Hematopoietic multipotent progenitor cell treated with erythropoietin and hydrocortisone succinate and interleukin-3 and kit ligand, for 15 days (in vitro differentiated cells): ENCODE data around the gene NFE2L1.
"Not testable (repeated sequence)": the region's sequence is repeated elsewhere in the genome, so short reads cannot be mapped to it uniquely, and the experiment has no call there.

Experiments
- DNase-seq: peaks from one replicate; pipeline ENCODE4 v3.0.0-alpha.2; 2015; ENCODE audit warnings: low spot score

NFE2L1 gene, protein sequence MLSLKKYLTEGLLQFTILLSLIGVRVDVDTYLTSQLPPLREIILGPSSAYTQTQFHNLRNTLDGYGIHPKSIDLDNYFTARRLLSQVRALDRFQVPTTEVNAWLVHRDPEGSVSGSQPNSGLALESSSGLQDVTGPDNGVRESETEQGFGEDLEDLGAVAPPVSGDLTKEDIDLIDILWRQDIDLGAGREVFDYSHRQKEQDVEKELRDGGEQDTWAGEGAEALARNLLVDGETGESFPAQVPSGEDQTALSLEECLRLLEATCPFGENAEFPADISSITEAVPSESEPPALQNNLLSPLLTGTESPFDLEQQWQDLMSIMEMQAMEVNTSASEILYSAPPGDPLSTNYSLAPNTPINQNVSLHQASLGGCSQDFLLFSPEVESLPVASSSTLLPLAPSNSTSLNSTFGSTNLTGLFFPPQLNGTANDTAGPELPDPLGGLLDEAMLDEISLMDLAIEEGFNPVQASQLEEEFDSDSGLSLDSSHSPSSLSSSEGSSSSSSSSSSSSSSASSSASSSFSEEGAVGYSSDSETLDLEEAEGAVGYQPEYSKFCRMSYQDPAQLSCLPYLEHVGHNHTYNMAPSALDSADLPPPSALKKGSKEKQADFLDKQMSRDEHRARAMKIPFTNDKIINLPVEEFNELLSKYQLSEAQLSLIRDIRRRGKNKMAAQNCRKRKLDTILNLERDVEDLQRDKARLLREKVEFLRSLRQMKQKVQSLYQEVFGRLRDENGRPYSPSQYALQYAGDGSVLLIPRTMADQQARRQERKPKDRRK

DNA sequence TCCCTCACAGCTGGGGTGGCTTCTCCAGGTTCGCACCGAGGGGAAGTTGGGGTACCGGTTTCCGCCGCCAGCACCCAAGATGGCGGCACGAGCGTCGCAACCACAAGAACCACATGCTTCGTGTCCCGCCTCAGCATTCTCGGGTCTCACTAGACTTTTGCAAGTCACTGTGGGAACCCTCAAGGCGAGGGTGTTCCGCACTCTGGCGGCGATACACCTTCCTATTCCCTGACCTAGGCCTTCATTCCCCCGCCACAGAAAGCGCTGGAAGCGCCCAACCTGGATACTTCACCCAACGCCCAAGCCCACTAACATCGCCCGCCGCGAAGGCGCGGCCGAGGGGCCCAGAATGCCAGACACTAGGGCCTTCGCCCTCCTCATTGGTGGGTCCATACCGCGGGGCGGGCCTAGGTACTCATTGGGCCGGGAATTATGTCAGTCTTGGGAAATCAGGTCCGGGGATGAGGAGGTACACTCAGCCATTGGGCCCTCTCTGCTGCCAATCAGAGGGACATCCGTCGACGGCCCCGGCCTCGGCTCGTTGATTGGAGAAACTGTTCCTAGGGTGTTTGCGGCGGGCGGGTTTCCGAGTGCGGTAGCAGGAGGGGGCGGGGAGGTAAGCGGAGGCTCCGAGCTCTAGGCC lies at the start of gene NFE2L1:
TSS of gene NFE2L1 (plus strand) at position 619 of the 643 bp plus-strand sequence. CDS start 2,760 bp downstream, outside the sequence.
- peak; percentile 98 for DNase-seq

DNA sequence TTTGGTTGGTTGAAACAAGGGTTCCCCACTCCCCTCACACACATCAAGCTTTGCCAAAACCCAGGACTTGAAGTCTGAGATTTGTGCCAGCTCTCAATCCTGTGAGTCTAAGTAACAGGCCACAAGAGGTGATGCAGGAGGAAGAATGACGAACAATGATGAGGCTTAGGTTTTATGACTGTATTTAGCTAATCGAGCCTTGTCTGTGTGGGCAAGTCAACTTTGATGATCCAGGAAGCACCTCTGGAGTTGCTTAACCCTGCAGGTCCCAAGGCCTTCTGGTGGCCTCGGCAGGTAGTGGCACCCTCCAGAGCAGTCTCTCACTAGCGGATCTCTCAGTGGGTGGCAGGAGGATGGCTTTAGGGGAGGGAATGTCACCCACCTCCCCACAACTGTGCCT lies 48.6 kb upstream of the NFE2L1 start:
- no peak for DNase-seq

DNA sequence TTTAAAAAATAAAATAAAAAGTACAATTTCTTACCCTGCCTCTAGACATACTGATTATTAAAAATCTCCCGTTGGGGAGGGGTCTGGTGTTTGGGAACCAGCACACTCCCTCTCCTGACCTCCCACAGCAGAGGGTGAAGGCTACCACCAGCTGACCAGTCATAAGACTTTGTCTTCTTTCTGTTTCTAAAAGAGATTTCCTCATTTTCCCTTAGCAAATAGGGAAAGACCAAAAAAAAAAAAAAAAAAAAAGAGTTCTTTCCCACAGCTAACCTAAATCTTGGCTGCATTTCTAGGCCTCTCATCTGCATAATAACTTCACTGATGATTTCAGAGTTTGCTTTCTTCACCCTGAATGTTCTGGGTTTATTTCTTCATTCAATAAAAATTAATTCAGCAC lies 47.0 kb upstream of the NFE2L1 start:
- no peak for DNase-seq

DNA sequence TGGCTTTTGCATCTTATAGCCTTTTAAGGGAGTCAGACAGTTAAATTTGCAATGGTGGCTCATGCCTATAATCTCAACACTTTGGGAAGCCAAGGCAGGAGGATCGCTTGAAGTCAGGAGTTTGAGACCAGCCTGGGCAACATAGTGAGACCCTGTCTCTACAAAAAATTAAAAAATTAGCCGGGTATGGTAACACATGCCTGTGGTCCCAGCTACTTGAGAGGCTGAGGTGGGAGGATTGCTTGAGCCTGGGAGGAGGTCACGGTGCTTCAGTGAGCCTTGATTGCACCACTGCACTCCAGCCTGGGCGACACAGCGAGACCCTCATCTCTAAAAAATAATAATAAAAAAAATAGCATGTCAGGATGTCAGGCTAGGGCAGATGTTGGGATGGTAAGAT lies 46.5 kb upstream of the NFE2L1 start:
- not testable (repeated sequence) for DNase-seq

DNA sequence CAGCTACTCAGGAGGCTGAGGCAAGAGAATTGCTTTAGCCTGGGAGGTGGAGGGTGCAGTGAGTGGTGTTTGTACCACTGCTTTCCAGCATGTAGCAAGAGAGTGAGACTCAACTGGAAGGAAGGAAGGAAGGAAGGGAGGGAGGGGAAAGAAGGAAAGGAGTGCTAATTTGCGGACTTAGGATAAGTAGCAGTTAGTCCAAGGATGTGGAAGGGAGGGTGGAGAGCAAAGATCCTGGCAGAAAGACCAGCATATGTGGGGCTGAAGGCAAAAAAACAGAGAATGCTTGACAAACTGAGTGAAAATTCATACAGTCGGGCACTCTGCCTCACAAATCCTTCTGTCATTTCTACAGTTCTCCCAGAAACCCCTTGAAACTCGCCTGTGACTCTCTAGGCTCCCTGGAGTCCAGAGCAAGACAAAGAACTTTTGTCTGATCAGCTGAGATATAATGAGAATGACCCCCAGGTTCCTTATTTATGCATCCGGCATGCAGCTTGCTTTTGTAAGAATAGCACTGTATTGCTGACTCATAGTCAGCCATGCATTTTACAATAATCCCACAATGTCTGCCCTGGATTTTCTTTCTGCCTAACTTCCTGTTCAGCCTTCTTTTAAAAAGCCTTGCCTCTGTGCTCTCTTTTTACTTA lies 45.8 kb upstream of the NFE2L1 start:
- DNase-seq = no peak

DNA sequence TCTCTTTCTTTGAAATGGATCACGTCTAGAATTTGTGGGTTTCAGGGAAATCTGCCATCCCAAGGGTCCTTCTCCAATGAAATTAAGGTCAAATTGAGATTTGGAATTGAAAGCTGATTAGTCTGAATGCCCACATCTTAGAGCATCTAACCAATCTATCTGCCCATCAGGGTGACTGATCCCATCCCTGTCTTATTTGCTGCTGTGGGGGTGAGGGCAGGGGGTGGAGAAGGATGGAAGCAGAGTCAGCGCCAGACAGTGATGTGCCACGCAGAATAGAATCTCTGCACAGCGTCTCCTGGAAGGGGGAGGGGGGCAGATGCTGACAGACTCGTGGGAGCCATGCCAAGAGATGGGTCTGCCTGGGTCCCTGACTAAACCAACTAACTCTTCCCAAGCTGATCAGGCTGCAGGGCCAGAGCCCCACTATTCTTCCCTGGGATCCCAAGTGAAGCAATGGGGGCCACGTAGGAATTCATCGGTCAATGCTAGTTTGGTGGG lies 45.2 kb upstream of the NFE2L1 start:
- DNase-seq = no peak

DNA sequence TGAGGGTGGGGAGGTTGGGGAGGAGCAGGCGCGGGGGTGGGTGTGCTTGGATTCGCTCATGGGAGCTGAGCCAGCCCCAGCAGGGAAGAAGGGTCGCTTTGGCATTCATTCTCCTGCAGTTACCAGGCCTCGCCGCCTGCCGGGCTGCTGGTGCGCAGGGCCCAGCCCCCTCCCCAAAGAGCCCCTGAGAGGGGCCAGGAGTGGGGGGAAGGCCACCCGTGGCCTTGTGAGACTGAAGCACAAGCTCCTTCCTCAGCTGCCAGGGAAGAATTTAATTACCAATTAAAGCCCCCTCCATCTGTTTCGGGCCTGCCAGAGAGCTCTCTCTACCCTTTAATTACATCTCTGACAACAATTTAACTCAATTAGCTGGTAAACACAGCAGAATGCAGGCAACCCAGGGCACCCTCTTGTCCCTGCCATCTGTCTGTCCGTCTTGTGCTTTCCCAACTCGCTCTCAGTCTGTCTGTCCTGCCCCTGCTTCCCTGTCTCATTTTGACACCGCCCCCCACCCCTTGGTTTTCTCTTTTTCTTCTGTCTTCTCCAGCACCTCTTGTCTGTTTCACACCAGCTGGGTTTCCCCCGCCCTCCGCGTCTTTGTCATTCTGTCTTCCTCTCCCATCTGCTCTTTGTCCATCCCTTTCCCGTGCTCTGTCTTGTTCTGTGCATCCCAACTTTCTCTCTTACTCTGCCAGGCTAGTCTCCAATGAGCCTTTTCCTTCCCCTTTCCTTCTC lies 44.6 kb upstream of the NFE2L1 start:
- DNase-seq = no peak

DNA sequence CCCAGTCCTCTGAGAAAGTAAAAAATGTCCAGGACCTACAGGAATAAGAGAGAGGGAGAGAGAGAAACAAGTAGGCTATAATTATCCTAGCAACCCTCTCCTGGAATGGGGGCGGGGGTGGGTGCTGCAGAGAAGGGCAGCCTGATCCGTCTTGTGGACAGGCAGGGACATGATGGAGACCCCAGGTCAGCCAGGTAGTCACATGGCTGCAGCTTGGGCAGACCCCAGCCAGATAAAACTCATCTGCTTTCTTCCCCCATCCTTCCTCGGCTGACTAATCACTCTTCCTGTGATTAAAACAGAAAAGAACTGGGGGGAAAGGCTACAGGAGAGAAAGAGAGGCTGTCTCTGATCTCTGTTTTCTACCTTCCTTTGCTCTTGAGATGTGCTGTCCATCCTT lies 43.2 kb upstream of the NFE2L1 start:
- DNase-seq = no peak

DNA sequence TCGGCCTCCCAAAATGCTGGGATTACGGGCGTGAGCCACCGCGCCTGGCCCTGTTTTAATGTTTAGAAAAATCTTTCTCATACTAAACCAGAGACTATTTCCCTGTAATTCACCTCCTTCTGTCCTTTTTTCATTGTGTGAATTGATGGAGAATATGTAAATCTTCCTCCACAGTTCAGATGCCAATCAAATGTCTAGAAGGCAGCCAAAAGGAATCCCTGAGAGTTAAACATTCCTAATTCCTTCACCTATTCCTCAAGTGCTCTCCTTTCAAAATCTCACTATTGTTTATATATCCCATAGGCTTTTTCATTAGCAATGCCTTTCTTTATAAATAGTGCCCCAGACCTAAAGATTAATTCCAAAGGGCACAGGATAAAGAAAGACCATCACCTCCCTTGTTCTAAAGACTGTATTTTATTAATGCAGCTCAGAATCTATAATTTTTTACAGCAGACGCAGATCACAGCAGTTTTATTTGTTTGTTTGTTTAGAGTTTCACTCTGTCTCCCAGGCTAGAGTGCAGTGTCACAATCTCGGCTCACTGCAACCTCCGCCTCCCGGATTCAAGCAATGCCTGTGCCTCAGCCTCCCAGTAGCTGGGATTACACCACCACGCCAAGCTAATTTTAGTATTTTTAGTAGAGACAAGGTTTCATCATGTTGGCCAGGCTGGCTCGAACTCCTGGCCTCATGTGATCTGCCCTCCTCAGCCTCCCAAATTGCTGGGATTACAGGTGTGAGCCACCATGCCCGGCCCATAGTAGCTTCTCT lies 41.0 kb upstream of the NFE2L1 start:
- DNase-seq = no peak

DNA sequence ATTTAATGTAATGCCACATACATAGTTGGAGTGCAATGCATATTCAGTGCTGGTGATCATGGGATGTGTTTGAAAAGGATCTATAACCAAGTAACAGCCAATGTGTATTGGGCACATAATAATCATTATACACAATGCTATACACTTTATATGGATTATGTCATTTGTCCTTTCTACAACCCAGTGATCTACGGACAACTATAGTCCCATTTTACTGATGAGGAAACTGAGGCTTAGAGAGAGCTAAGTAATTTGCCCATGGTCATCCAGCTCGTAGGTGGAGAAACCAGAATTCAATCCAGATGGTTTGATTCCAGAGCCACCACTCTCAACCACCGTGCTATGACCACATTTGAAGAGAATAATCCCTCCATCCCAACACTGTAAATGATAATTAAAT lies 38.0 kb upstream of the NFE2L1 start:
- no peak for DNase-seq

DNA sequence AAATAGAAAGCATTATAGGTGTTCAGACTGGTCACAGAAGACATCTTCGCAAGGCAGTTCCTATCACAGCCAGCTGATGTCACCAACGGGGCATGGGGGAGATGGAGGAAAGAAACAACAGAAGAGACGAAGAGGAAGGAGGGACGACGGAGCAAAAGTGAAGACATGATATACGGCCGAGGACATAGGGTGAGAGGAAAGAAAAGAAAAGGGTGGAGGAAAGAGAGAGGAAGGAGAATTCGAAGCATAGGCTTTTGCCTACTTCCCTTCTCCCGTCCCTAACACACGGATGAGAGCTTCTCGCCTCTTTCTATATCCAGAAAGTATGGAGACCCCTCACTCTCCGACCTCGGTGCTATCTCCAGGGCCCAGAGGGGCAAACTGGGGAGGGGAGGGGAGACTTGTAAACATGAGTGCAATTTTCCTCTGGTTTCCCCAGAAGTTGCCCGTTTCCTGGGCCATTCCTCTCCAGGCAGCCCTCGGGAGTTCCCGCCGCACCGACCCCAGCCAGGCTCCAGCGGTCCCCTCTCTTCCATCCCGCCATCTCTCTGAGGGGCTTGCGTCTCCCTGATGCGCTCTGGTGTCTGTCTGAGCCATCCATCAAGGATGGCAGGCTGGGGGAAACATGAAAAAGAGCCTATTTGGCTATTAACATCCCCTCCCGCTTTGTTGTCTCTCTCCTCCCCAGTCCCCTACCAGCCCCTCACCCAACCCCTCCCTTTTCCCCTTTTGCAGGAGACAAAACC lies 36.6 kb upstream of the NFE2L1 start:
- peak; percentile 42 for DNase-seq

DNA sequence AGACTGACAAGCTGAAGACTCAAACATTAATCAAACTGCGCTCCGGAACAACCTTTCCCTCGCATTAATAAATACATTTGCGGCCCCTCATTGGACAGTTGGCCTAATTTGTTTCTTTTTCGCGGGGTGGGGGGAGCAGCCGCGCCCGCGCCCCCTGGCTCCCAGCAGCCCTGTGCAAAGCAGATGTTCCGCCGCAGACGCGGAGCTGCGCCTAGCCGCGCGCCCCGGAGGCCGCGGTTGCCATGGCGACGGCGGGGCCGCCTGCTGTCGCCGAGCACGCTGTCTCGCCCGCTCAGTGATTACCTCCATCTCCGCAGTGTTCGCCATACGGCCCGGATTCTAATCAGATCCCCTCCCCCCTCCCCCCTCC lies 36.0 kb upstream of the NFE2L1 start:
- peak; percentile 30 for DNase-seq

DNA sequence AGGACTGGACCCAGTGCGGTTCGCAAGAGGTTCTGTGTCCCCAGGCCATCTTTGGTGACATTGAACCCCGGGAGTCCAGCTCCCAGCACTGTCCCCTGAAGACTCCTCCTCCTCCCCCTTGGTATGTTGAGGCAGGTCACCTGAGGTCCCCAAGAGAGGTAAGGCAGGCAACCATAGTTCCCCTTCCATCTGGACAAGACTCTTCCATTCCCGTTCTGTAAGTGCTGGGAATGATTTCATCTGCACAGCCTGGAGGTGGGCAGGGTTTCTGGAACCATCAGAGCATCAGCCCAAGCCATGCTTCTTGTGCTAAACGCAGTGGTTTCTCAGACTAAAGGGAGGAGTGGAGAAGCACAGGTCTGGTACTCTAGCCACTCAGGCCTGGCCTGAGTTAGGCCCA lies 35.5 kb upstream of the NFE2L1 start:
- DNase-seq = no peak

DNA sequence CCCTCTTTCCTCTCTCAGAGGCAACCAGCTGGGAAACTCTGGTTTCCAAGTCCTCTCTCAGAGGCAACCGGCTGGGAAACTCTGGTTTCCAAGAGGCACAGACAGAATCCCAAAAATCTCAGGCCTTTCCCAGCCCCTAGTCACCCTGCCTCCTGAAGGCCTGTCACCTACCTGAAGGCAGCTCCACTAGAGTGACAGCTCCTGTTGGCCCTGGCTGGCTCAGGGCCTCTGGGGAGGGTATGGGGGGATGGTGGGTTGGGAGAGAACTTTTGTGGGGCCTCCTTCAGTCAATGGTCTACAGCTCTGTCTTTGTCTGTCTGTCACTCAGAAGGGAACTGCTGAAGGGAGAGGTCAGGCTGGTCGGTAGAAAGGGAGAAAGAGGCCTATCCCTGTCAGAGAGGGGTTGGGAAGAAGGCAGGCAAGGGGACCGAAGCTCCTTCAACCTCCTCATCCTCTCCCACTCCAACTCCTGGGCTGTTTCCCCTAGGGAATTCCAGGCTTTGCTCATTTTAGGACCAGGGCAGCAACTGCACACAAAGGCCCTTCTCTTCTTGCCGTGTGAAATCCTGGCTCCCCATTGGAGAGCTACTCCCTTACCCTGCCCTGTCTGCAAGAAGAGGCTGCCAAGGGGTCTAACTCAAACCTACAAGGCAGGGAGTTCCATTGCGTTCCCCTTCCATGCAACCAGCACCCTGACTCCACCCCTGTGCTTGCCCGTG lies 34.1 kb upstream of the NFE2L1 start:
- no peak for DNase-seq

DNA sequence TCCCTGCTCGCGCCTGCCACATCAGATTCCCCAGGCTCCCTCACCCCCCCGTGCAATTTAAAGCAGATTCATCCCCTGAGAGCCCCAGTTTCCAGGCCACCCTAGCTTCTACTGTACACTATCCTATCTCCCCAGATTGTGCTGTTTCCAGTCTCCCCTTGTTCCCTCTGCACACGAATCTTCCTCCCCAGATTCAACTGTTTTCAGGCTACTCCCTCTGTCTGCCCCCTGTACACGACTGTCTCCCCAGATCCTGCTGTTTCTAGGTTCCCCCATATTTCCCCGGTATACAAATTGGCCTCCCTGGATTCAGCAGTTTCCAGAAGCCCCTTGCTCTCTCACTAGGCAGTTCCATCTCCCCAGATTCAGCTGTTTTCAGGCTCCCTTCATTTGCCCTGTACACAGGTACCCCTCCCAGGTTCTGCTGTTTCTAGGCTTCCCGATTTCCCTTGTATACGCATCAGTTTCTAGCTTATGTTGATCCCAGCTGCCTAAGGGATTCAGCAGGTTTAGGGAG lies 33.5 kb upstream of the NFE2L1 start:
- DNase-seq = no peak

DNA sequence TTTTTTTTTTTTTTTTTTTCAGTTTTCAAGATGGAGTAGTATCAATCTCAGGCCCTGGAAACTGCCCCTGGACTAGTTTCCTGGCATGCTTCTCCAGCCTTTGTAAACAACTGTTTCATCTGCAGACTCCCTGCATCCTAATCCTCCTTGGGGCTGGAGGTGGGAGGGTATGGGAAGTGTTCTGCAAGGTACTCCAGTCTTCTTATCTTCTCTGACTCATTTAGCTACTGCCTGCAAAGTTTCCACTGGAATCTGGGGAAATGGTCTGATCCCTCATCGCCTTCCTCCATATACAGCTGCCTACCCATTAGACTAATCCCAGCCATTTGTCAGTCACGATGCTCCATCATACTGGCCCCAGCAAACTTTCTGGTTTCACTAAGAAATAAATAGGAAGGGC lies 32.0 kb upstream of the NFE2L1 start:
- no peak for DNase-seq

DNA sequence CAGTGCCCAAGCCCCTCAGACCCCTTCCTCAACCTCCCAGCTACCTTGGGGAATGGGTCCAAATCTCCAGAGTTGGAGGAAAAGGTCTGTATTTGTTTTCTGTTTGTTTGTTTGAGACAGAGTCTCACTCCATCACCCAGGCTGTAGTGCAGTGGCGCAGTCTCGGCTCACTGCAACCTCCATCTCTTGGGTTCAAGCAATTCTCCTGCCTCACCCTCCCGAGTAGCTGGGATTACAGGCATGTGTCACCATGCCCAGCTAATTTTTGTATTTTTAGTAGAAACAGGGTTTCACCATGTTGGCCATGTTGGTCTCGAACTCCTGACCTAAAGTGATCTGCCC lies 30.4 kb upstream of the NFE2L1 start:
- DNase-seq = not testable (repeated sequence)

DNA sequence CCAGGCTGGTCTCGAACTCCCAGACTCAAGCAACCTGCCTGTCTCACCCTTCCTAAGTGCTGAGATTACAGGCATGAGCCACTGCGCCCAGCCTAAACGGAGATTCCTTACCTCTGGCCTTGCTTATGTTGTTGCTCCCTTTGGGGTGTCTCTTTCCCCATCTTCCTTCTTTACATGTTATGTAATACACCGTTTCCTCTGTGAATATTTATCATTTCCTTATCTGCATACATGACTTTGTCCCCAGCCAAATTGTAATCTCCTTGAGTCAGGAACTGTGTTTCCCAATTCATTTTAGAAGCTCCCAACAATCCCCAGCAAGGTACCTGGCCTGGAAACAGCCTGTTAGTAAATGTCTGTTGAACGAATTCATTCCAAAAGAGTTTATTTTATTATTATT lies 26.2 kb upstream of the NFE2L1 start:
- DNase-seq = no peak

DNA sequence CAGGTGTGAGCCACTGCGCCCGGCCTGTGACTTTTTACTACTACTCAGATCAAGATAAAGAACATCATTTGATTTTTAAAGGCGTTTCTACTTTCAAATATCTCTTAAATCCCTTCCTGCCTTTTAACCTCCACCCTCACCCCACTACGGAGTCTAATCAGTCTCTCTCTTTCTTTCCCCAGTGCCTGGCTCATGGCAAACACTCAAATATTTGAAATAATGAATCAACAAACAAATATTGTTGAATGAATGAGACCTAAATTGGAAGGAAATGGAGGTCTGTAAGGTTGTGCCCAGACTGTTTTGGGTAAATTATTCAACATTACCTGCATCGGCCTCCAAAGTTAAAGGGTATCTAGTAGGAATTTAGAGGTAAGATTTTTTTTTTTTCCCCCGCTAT lies 25.3 kb upstream of the NFE2L1 start:
- DNase-seq = no peak
